ENCODE data around the gene SDHB. TPM values are rescaled to one million over a fixed set of nuclear protein-coding genes. Genes with fewer than 3 reads are reported as not detected.
A peak's percentile ranks its signal among the peaks of the same experiment; 100 is the strongest.

SDHB gene
- total RNA-seq, 4 donors from 2014 or later = 79.6 to 130 (median 86.3) TPM

DNA sequence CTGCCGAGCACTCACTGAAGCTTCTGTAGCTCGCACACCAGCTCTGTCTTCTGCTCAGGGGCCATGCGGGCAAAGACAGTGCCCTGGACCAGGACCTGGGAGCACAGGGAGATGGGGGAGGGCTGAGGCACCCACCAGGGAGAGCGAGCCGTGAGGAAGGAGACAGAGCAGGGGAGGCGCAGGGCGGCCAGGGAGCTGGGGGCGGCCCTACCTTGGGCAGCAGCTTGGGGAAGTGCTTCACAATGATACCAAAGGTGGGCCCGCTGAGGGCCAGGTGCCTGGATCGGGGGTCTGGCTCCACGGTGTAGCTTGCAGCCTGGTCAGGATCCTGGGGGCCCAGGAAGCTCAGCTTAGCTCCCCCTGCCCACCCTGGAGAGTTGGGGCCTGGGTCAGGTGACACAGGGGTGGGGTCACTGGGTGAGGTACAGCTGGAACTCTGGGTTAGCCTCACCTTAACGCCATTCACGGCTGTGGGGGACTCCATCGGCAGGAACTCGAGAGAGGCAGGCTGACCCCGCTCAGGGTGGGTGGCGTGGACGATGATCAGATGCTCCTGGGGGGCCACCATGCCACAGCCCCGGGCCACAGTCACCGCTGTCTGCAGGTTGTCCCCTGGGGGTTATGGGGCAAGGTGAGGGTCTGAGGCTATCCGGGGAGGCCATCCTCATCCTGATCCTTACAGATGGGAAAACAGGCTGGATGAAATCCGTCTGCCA lies 64.0 kb downstream of the SDHB start:
- Histone ChIP-seq H3K36me3 (peaks cover 0 to 93% (median 4%) of the 10 kb centered on the region in 3 donors), H3K4me3 (no peak overlapping the region), H3K27me3 (no peaks in the 10 kb centered on the region), H3K9me3 (no peaks in the 10 kb centered on the region), H3K27ac (no peak overlapping the region), H3K4me1 (peaks cover 0 to 3% (median 0%) of the 10 kb centered on the region in 4 donors)
- DNase-seq (ENCODE audit: low spot score in 2 of 2) = no peak
- WGBS, 2 donors = 85 to 87% methylated on average over 21 to 22 of the region's 22 CpGs
- TF ChIP-seq, protein P1, sequence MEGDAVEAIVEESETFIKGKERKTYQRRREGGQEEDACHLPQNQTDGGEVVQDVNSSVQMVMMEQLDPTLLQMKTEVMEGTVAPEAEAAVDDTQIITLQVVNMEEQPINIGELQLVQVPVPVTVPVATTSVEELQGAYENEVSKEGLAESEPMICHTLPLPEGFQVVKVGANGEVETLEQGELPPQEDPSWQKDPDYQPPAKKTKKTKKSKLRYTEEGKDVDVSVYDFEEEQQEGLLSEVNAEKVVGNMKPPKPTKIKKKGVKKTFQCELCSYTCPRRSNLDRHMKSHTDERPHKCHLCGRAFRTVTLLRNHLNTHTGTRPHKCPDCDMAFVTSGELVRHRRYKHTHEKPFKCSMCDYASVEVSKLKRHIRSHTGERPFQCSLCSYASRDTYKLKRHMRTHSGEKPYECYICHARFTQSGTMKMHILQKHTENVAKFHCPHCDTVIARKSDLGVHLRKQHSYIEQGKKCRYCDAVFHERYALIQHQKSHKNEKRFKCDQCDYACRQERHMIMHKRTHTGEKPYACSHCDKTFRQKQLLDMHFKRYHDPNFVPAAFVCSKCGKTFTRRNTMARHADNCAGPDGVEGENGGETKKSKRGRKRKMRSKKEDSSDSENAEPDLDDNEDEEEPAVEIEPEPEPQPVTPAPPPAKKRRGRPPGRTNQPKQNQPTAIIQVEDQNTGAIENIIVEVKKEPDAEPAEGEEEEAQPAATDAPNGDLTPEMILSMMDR (IDR thresholded peaks at IDR 0.05) = no peak
- no peak for TF ChIP-seq POLR2A (IDR thresholded peaks at IDR 0.05)
- TF ChIP-seq EP300 (IDR thresholded peaks at IDR 0.05) = no peak

DNA sequence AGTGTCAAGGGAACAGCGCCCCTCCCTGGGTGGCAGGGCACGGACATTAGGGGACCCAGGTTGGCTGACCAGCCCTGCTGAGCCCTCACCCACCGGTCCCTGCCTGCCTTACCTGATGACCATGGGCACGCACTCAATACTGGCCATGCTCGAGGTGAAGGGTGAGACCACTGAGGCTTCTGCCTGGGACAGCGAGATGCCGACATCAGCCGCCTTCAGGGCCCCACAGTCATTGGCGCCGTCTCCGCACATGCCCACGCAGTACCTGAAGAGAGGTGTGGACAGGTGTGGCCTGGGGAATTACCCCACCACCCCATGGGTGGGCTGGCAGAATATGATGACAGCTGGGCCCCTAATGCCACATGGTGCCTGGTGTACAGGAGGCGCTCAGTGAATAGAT lies 65.6 kb downstream of the SDHB start:
- Histone ChIP-seq H3K36me3 (peaks cover 0 to 86% (median 4%) of the 10 kb centered on the region in 3 donors), H3K4me1 (peaks cover 0 to 10% (median 0%) of the 10 kb centered on the region in 4 donors), H3K4me3 (no peak overlapping the region), H3K27ac (no peak overlapping the region), H3K9me3 (no peaks in the 10 kb centered on the region), H3K27me3 (no peaks in the 10 kb centered on the region)
- WGBS, 2 donors = 92 to 96% methylated on average over 11 to 13 of the region's 13 CpGs
- TF ChIP-seq EP300 (IDR thresholded peaks at IDR 0.05) (no peak), POLR2A (IDR thresholded peaks at IDR 0.05) (no peak)
- TF ChIP-seq, protein P1 (IDR thresholded peaks at IDR 0.05) = no peak
- no peak for DNase-seq (ENCODE audit: low spot score in 2 of 2)

DNA sequence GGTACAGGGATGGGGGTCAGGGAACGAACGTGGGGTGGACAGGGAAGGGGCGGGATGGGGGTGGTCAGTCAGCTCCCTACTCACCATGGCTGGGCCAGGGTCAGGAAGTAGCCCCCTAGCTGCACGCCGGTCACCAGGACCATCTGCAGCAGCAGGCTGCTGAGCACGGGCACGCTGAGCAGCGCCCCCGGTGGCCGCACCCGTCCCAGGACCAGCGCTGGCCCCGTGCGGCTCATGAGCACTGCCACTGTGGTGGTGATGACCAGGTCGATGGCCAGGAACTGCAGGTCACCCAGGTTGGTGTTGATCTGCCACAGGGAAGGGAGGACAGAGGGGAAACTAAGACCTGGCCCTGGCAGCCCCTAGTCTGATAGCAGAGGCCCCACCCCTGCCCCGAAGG lies 66.9 kb downstream of the SDHB start:
- Histone ChIP-seq H3K4me1 (peaks cover 0 to 10% (median 0%) of the 10 kb centered on the region in 4 donors), H3K27me3 (no peaks in the 10 kb centered on the region), H3K4me3 (no peak overlapping the region), H3K36me3 (peaks cover 0 to 74% (median 4%) of the 10 kb centered on the region in 3 donors), H3K27ac (no peak overlapping the region), H3K9me3 (no peaks in the 10 kb centered on the region)
- DNase-seq (ENCODE audit: low spot score in 2 of 2) = no peak
- WGBS, 2 donors = 67 to 73% methylated on average over 16 of the region's 16 CpGs
- TF ChIP-seq, protein P1 (IDR thresholded peaks at IDR 0.05) = peak in 1 of 5 experiments; percentile 16
- TF ChIP-seq EP300 (IDR thresholded peaks at IDR 0.05) = no peak
- no peak for TF ChIP-seq POLR2A (IDR thresholded peaks at IDR 0.05)

DNA sequence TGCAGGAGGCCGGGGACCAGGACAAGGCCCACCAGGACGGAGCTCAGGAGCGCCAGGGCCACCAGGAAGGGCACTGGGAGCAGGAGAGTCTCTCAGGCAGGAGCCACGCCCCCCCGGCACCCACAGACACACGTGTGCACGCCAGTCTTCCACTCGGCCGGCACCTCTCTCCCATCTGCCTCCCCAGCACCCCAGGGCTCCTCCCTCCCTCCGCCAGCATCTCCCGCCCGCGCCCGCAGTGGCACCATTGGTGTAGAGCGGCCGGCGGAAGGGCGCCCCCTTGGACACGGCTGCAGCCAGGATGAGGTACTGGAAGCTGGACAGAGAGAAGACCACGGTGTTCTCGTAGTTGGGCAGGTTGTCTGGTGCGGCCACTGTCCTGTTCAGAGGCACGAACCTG lies 67.3 kb downstream of the SDHB start:
- 86 to 90% methylated on average over 11 to 23 of the region's 23 CpGs for WGBS, 2 donors

DNA sequence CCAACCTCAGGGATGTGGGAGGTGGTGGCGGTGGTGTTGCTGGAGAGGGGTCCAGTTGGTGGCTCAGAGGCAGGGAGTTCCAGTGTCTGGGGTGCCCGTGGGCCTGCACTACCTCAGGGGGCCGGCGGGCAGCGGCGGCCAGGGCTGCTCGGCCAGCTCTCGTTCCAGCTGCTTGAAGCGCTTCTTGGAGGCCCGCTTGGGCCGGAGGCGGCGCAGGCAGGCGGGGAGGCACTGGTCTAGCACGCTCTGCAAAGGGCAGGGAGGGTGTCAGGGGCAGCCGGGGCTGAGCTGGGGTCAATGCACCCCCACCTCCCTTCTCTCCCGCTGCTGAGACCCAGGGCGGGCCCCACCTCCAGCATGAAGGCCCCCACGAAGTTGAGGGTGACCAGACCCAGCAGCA lies 67.7 kb downstream of the SDHB start:
- WGBS, 2 donors = 79 to 85% methylated on average over 9 to 15 of the region's 19 CpGs
- no peak overlapping the region for H3K4me3 ChIP-seq

More for the DNA sequence above, 67.3 kb downstream of the SDHB start:
- H3K27ac ChIP-seq = no peak overlapping the region
- peaks cover 0 to 70% (median 4%) of the 10 kb centered on the region in 3 donors for H3K36me3 ChIP-seq
- H3K4me1 ChIP-seq = peaks cover 0 to 10% (median 0%) of the 10 kb centered on the region in 4 donors
- no peaks in the 10 kb centered on the region for H3K9me3 ChIP-seq
- no peak overlapping the region for H3K4me3 ChIP-seq
- DNase-seq (ENCODE audit: low spot score in 2 of 2) = no peak
- TF ChIP-seq EP300 (IDR thresholded peaks at IDR 0.05) (no peak), POLR2A (IDR thresholded peaks at IDR 0.05) (no peak)
- TF ChIP-seq, protein P1 (IDR thresholded peaks at IDR 0.05) = no peak
- H3K27me3 ChIP-seq = no peaks in the 10 kb centered on the region

More for the DNA sequence above, 67.7 kb downstream of the SDHB start:
- H3K27ac ChIP-seq = no peak overlapping the region
- H3K4me1 ChIP-seq = peaks cover 0 to 10% (median 0%) of the 10 kb centered on the region in 4 donors
- TF ChIP-seq, protein P1 (IDR thresholded peaks at IDR 0.05) = no peak
- TF ChIP-seq POLR2A (IDR thresholded peaks at IDR 0.05) (no peak), EP300 (IDR thresholded peaks at IDR 0.05) (no peak)
- DNase-seq (ENCODE audit: low spot score in 2 of 2) = no peak
- no peaks in the 10 kb centered on the region for H3K9me3 ChIP-seq
- H3K36me3 ChIP-seq = peaks cover 0 to 65% (median 4%) of the 10 kb centered on the region in 3 donors
- peaks cover 0 to 2% of the 10 kb centered on the region in 2 donors for H3K27me3 ChIP-seq

Measured in tibial nerve (tissue), 4 donors.